ENCODE results near the gene ARHGEF7.
A peak's percentile ranks its signal among the peaks of the same experiment; 100 is the strongest.
"Not testable (repeated sequence)": the region's sequence is repeated elsewhere in the genome, so short reads cannot be mapped to it uniquely, and the experiment has no call there.

The ARHGEF7 gene

DNA sequence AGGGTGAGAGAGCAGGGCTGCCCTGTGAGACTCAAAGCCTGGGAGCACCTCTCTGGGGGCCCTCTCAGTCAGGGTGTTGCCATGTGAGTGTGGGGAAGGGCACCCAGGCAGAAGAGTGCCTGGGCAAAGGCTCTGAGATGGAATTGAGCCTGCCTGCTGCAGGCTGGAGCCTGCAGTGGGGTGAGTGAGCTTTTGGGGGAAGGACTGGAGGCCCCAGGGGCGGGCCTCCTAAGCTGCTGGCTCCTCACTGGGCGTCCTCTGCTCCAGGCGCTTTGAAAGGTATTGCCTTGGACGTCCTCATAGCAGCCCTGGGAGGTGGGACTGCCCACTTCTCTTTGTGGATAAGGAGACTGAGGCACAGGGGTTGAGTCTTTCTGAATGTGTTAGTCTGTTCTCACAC, 60.3 kb downstream of the ARHGEF7 start:
- no peak for DNase-seq

DNA sequence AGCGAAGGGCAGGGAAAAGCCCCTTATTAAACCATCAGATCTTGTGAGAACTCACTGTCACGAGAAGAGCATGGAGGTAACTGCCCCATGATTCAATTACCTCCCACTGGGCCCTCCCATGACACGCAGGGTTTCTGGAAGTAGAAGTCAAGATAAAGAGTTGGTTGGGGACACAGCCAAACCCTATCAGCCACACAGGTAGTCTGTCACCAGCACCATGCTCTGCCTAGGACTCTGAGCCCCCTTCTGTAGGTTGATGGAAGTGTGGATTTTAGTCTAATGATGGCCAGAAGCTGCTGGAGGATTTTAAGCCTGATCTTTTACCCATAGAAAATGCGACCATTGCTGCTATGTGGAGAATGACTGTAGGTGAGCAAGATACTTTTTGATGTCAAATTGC, 60.8 kb downstream of the ARHGEF7 start:
- DNase-seq = no peak

DNA sequence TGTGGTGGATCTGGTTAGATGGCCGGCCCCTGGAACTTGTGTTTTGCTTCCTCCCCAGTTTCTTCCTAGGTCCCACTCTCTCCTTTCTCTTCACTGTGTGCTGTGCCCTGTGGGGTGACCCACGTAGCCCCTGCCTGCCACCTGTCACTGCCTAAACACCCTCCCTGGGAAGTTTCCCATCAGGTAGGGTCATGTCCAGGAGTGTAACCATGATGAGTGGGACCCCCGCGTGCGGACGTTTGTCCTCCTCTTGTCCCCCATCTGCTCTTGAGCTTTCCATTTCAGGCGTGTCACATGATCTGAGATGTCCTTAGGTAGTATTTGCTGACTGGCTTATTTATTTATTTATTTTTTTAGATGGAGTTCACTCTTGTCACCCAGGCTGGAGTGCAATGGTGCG, 61.3 kb downstream of the ARHGEF7 start:
- no peak for DNase-seq

DNA sequence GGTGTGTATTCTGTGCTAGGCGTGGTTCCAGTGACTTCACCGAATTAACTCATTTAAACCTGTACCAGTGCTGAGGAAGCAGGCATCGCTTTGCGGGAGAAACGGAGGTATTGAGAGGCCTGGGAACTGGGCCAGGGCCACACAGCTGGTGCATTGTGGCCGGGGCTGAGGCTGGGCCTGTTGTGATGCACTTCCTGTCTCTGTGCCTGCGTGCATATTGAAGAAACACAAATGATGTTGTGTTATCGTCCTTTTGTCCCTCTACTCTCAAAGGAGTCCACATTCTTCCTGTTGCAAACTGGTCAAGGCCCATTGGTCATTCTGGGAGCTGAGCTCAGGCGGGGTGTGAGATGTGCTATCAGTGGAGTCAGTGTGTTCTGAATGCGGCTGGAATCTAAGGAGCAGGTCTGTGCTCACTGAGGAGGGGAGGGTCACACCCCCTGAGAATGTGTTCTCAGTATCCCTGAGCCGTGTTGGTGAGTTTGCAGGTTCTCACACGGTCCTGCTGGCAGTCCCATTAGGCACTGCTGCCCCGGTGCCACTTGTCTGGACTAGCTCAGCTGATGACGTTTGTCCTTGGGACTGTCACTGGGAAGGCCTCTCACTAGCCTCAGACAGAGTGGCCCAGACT, 62.1 kb downstream of the ARHGEF7 start:
- peak; percentile 64 for DNase-seq

DNA sequence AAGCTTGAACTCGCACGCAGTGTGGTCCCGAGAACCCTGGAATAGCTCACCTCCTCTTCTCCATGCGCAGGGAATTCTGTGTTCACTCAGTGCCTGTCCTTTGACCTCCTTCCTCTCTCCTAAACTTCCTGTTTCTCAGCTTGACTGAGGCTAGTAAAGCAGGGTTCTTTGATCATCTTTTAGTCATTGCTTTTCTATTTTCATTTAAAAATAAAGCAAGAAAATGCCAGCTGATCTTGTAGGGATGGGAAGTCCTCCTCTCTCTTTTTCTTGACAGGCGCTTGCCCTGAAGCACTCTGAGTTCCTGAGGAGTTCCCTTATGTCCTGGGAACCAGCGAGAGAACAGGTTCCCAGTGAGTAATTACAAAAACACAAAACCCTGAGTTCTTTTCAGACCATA, 62.8 kb downstream of the ARHGEF7 start:
- DNase-seq = no peak

DNA sequence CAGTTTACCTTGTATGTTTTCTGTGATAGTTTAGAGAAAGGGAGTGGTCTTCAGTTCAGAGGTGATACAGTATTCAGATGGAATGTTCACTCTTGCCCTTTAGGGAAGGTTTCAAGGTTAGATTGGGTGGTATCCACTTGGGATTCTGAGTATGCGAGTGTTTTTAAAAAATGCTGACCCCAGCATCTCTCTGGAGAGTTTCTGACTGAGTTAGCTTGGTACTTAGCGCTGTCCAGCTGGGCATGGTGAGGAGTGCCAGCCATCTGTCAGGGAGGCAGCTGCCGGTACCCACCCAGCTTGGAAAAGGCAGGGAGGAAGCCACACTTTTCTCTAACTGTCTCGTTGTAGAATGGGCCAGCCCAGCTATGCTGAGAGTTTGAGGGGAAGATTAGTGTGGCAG, 63.3 kb downstream of the ARHGEF7 start:
- DNase-seq = peak; percentile 76

DNA sequence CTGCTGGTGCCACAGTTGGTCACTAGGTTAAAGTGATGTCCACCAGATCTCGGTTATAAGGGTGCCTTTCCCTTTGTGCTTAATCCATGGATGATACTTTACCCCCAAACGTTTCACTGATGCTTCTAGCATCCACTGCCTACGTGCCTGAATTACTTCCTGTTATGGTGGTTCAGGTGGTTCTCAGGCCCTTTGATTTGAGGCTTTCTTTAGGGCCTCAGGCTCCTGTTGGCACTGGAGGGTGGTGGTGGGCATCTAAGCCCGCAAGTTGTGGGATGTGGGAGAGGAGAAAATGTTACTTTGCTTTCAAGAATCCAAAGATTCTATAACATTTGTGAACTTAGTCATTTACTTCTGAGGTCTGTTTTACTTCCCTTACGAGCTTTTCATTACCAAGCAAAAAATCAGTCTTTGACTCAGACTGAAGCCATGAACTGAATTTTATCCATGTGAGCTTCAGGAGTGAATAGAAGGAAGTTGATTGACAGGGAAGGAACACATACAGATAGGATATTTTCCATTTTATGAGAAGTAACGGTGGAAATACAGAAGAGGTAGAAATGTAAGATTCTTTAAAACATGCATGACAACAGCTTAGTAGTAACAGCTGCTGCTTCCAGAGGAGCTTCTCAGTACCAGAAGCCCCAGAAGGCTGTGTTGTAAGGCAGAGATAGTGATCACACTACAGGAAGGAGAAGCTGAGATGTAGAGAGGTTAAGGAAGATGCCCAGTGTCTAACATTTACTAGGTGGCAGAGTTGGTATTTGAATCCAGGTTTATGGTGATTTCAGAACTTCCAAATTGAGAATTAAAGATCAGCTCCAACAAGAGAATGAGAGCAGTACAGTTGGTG, 65.0 kb downstream of the ARHGEF7 start:
- no peak for DNase-seq

DNA sequence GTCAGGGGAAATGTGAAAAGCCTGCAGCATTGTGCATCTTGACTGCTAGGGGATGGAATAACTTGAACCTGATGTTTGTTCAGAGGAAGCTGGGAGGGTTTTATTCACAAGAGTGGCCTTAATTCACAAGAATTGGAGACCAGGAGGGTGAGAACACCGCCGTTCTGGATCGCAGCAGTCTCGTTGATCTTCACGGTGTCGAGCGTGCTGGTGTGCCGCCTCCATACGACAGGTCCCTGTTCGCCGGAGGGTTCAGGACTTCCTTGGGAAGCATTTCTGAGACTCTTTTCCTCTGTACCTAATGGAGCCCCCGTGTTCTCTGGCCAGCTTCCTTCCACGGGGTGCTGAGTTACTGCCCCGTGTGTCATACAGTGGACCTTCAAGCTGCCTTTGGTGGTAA, 66.9 kb downstream of the ARHGEF7 start:
- no peak for DNase-seq

DNA sequence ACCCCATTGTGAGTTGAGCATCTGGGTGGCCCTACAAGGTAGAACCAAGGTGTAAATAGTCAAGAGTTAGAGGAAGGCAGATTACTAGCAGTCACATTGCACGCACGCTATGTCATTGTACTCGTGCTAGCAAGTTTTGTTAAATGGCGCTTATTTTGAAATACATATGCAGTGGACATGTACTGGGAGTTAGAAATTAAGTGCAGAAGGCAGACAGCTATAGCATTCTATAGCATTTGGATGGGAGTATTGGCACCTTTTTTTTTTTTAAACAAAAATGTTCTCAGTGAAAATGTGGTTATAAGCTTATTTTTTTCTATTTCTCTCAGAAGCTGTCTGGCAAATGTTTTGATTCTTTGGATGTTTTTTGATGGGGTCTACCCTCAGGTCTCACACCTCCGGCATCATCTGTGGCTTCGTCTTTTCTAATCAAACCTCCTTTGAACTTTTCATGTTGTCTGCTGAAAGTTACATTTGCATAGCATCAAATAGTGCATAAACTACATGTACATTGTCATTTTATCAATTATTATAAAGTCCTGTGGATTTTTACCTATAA, 68.1 kb downstream of the ARHGEF7 start:
- no peak for DNase-seq

DNA sequence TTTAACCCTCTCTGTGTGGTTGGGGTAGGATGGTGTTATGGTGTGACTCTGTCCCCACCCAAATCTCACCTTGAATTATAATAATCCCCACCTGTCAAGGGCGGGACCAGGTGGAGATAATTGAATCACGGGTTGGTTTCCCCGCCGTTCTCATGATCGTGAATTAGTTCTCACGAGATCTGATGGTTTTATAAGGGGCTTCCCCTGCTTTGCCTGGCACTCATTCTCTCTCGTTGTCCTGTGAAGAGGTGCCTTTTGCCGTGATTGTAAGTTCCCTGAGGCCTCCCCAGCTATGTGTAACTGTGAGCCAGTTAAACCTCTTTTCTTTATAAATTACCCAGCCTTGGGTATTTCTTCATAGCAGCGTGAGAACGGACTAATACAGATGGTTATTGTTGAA, 68.8 kb downstream of the ARHGEF7 start:
- no peak for DNase-seq

DNA sequence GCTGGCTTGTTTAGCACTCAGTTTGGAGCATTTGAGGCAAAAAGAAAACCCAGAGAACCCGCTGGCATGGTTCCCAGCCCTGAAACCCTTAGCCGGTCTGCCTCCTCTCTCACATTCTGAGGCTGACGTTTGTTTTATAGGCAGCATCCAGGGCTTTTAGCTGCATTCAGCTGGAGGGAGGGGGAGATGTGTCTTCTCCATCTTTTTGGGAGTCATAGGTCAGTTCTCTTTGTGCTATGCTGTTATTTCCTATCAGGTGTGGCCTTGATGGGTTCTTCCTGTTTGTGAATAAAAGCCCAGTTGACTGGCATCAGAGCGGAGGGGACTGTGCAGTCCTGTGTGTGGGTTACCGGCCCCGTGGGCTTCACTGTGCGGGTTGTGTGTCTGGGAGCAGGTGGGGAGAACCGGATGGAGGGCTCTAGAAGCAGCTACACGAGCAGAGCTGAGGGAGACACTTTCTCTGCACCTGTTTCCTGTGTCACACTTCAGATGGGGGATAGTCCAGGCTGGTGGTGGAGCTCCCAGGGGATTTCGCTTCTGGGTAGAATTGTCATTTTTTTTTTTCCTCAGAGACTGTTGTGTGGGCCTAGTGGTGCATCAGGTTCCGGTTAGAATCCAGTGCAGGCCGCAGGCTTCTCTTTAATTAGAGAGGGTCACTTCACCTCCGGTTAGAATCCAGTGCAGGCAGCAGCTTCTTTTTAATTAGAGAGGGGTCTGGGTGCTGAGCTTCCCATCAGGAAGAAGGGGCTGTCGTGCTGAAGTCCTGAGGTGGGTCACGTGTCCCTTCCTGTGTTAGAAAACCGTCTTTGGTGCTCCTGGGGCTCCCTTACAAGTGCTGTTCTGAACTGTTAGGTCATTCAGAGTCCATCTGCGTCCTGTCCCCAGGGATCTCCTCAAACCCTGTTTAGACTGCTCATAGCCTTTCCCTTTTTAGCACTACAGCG, 69.6 kb downstream of the ARHGEF7 start:
- DNase-seq = peak; percentile 57

DNA sequence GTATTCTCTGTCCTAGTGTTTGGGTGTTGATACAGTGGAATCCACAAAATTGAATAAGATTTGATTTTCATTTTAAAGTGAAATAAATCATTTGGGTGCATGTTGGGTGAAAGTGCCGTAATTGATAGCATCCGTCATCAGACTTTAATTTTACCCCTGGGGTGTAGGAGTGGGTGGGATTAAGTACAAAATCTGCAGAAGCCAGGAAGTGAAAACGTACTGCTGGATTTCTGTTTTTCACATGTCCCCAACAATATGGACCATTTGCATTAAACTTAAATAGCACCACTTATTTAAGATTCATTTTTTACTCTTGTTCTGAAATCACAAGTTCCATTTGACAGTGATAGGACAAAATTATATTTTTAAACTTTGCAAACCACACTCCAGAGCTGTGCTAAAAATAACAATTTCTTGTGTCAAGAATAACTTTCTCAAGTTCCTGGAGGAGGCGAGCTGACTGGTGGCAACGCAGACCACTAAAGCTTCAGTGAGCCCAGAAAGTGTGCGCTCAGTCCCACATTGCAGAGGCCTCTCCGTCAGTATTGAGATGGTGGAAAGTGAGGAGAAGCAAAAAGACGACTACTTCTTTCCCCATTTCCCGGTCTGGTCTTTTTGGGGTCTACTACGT, 71.3 kb downstream of the ARHGEF7 start:
- DNase-seq = no peak

DNA sequence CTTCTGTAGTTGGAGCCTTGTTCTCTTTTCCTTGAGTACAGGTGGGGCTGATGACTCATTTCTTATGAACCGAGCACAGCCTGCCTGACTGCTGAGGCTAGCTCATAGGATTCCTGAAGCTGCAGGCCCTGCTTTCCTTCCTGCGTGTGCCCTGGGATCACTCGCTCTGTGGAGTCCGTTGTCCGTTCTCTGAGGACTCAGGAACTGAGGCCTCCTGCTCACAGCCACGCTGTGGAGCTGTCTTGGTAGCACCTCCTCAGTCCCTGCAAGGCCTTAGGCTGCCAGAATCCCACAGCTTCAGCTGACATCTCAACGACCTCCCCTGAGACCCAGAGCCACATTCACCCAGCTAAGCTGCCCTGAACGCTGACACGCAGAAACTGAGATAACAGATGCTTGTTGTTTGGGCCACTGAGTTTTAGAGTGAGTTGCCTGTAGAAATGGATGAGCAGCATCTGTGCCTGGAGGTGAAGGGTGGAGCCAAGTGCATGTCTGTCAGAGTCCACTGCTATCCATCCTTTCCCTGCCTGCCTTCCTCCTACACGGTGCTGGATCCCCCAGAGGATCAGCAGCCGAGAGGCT, 72.9 kb downstream of the ARHGEF7 start:
- no peak for DNase-seq

DNA sequence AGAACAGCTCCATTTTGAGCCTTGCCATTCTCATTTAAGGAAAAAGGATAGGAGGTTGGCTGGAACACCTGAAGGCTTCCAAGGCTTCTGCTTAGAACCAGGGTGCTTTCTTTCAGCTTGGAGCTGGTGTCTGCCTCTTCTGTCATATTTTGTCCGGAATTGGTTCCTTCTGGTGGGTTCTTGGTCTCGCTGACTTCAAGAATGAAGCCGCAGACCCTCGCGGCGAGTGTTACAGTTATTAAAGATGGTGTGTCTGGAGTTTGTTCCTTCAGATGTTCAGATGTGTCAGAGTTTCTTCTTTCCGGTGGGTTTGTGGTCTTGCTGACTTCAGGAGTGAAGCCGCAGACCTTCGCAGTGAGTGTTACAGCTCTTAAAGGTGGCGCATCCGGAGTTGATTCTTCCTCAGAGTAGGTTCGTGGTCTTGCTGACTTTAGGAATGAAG, 74.0 kb downstream of the ARHGEF7 start:
- not testable (repeated sequence) for DNase-seq

DNA sequence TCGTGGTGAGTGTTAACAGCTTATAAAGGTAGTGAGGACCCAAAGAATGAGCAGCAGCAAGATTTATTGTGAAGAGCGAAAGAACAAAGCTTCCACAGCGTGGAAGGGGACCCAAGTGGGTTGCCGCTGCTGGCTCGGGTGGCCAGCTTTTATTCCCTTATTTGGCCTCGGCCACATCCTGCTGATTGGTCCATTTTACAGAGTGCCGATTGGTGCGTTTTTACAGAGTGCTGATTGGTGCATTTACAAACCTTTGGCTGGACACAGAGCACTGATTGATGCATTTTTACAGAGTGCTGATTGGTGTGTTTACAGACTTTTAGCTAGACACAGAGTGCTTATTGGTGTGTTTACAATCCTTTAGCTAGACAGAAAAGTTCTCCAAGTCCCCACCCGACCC, 74.4 kb downstream of the ARHGEF7 start:
- DNase-seq = not testable (repeated sequence)

DNA sequence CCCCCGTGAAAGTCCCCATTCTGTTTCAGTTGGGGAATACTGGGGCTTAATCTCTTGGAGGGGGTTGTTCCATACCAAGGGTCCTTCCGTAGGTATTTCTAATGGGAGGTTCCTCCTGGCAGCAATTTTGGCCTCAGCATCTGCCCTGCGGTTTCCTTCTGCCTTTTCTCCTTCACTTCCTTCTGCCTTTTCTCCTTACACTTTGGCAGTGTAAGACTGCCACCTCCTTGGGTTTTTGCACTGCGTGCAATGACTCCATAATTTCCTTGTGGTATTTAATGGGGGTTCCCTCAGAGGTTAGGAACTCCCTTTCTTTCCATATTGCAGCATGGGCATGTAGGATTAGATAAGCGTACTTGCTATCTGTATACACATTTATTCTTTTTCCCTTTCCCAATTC, 78.1 kb downstream of the ARHGEF7 start:
- DNase-seq = not testable (repeated sequence)

DNA sequence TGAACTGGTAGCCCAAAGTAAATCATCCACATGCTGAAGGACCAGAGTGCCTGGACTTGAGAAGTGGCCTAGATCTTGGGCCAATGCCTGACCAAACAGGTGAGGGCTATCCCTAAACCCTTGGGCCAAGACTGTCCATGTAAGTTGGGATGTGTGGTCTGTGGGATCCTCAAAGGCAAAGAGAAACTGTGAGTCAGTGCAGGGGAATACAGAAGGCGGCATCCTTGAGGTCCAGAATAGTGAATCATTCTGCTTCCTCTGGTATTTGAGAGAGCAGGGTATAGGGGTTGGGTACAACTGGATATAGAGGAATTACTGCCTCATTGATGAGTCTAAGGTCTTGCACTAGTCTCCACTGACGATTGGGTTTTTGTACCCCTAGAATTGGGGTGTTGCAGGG, 79.5 kb downstream of the ARHGEF7 start:
- not testable (repeated sequence) for DNase-seq

DNA sequence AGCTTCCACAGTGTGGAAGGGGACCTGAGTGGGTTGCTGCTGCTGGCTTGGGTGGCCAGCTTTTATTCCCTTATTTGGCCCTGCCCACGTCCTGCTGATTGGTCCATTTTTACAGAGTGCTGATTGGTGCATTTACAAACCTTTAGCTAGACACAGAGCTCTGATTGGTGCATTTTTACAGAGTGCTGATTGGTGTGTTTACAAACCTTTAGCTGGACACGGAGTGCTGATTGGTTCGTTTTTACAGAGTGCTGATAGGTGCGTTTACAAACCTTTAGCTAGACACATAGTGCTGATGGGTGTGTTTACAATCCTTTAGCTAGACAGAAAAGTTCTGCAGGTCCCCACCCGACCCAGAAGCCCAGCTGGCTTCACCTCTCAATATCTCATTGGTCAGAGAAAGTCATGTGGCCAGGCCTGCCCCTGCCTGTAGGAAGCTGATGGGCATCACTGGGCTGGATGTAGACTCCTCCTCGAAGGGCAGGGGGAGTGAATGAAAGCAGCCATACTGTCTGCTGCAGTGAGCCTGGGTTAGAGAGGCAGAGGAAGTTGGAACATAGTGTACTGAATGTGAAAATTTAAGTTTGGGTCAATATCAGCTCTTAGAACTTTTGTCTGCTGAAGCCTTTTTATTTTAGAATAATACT, 83.7 kb downstream of the ARHGEF7 start:
- DNase-seq = not testable (repeated sequence)

DNA sequence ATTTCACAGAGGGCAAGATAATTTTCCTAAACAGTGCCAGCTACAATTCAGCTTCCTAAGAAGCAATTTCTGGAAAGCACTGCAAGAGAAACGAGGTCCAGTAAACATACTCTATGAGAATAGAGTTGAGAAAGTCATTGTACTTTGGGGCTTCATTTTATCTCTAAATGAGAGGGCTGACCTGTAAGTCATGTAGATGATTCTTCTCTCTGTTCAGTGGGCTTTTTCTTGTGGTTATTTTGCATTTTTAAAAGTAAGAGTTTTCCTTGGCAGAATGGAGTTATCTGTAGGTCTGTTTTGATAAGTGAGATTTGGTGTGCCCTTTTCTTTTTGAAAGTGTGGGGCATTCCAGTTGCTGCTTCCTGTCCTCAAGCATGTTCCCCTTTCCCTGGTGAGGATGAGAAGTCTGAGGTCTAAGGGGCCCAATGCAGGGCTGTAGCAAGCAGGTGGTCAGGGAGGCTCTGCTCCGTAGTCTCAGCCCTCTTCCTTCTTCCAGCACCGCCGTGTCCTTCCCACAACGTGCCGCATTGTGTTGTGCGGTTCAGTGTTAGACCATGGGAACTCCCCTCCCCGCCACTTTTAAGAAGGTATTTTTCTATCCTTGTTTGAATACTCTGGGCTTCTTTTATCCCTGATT, 86.3 kb downstream of the ARHGEF7 start:
- no peak for DNase-seq

DNA sequence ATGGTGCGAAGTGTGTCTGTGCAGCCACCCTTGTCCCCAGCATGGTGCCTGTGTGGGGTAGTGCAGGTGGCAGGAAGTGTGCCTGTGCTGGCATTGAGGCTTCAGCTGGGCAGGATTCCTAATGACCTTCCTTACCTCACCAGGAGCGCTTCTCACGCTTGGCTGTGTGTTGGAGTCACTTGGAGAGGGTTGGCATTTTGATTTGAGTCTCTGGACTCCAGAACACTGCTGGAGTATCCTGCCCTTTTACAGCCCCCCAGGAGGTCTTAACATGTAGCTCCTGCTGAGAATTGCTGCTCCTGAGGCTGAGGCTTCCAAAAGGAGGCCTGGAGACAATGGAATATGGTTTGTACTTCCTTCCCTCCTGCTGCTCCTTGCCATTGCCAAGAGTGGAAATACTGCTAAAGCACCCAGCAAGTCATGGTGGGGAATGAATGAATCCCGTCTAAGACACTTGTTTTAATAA, 87.1 kb downstream of the ARHGEF7 start:
- no peak for DNase-seq

DNA sequence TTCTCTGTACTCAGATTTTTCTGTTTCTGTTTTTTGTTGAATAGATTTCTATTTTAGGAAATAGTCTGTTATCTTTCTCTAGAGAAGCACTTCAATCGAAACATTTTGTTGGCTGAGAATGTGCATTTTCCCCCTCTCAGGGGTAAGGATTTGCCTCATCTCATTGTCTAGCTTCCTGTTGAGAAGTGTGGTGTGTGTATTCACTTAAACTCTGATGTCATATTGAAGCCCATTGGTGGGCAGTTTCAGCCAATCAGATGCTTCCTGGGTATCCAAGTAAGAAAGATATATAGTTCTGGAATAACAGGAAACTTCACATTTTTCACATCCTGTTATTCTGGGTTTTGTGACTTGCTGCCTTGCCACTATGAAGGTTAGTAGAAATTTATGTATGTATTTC, 87.6 kb downstream of the ARHGEF7 start:
- DNase-seq = peak; percentile 66

Measured in right hindlimb (tissue), 1 donor.